ENCODE measurements around the gene MSH3. TPM values are rescaled to one million over a fixed set of nuclear protein-coding genes. Genes with fewer than 3 reads are reported as not detected.

Gene MSH3
- total and polyA plus RNA-seq, 2 of the 8 experiments (the other 6 are each of a cell fraction or from before 2014, with no cell fraction given) = 3.6 to 22.6 TPM

DNA sequence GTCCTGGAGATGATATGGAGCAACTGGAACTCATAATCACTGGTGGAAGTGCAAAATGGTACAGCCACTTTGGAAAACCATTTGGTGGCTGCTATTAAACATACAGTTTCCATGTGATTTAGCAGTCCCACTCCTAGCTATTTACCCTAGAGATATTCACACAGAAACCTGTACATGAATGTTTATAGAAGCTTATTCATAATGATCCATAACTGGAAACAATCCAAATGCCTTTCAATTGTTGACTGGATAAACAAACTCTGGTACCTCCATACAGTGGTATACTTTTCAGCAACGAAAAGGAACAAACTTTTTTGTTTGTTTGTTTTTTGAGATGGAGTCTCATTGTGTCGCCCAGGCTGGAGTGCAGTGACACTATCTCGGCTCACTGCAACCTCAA lies 258.0 kb downstream of the MSH3 start:
- Histone ChIP-seq H4K5ac (ENCODE audit: insufficient read length, low read depth, low read length) (no peak overlapping the region), H4K91ac (replicated peaks; ENCODE audit: insufficient read length, low read length) (no peak overlapping the region), H3K18ac (ENCODE audit: extremely low read depth, low read length) (no peak overlapping the region), H3K36me3 (ENCODE audit: control insufficient read depth in 2 of 4, insufficient read depth in 4 of 4, low read length in 3 of 4) (no peaks in the 10 kb centered on the region), H2BK120ac (replicated peaks; ENCODE audit: low read depth, low read length) (no peak overlapping the region), H2BK12ac (ENCODE audit: low read depth, low read length) (no peak overlapping the region), H3K4me3 (ENCODE audit: extremely low read depth in 1 of 4, insufficient read depth in 2 of 4, low read depth in 3 of 4, low read length in 4 of 4) (no peak overlapping the region), H3K9ac (replicated peaks in 1 of 4; ENCODE audit: extremely low read depth in 1 of 4, low read depth in 3 of 4, low read length in 3 of 4) (no peak overlapping the region), H3K4me1 (replicated peaks in 1 of 4; ENCODE audit: control insufficient read depth in 3 of 4, insufficient read depth in 4 of 4, low read length in 3 of 4) (no peaks in the 10 kb centered on the region), H2BK5ac (ENCODE audit: low read depth, low read length) (no peak overlapping the region), H3K79me1 (ENCODE audit: low read depth, low read length) (no peaks in the 10 kb centered on the region), H2AFZ (ENCODE audit: low read length) (no peak overlapping the region), H3K9me3 (ENCODE audit: insufficient read depth in 2 of 2, low read depth in 1 of 2, low read length in 1 of 2) (peaks cover 4 to 5% of the 10 kb centered on the region in 2 experiments; a peak in 1 of 4 replicates), H3K4me2 (ENCODE audit: insufficient read depth in 1 of 2, low read depth in 2 of 2, low read length in 2 of 2) (no peak overlapping the region), H3K27ac (ENCODE audit: low read depth, low read length) (no peak overlapping the region), H3K79me2 (ENCODE audit: control insufficient read depth in 1 of 2, insufficient read depth in 2 of 2, low read length in 2 of 2) (no peaks in the 10 kb centered on the region), H4K8ac (ENCODE audit: extremely low read depth, insufficient read depth, low read length) (no peak overlapping the region), H4K20me1 (replicated peaks in 1 of 2; ENCODE audit: control insufficient read depth in 1 of 2, insufficient read depth in 2 of 2, low read length in 2 of 2) (no peaks in the 10 kb centered on the region), H3K27me3 (replicated peaks in 1 of 4; ENCODE audit: control insufficient read depth in 3 of 4, extremely low read depth in 1 of 4, insufficient read depth in 3 of 4, low read length in 3 of 4) (no peaks in the 10 kb centered on the region), H2BK15ac (ENCODE audit: low read length) (no peak overlapping the region), H2BK20ac (ENCODE audit: low read length) (no peak overlapping the region), H2AK5ac (ENCODE audit: low read depth, low read length) (no peak overlapping the region), H3K23ac (ENCODE audit: insufficient read length) (no peak overlapping the region), H3K4ac (replicated peaks; ENCODE audit: insufficient read length, low read depth, low read length) (no peak overlapping the region), H3K23me2 (ENCODE audit: low read depth, low read length) (no peaks in the 10 kb centered on the region), H3K56ac (replicated peaks; ENCODE audit: insufficient read length, low read depth, low read length) (no peak overlapping the region), H3K14ac (ENCODE audit: insufficient read length) (no peak overlapping the region)
- DNase-seq (ENCODE audit: low read depth in 1 of 2, low spot score in 2 of 2) (no peak), FAIRE-seq (no peak)
- 94% methylated on average over 3 of the region's 3 CpGs; no CpG with 5 or more reads in 1 of the 2 experiments for WGBS, 2 experiments (ENCODE audit: extremely low coverage in 1 of 2, insufficient coverage in 1 of 2, insufficient read length in 1 of 2, insufficient replicate concordance in 2 of 2, low coverage in 1 of 2, low lambda C conversion rate in 2 of 2, missing lambda C conversion rate in 1 of 2)
- TF ChIP-seq SIRT6 (IDR thresholded peaks at IDR 0.05; ENCODE audit: low read length) (no peak), EZH2 (IDR thresholded peaks at IDR 0.05; ENCODE audit: low read depth, low read length, severe bottlenecking) (no peak), BACH1 (IDR thresholded peaks at IDR 0.05; ENCODE audit: low read length) (no peak), YY1 (IDR thresholded peaks at IDR 0.05; ENCODE audit: low read depth, low read length) (no peak), CREB1 (IDR thresholded peaks at IDR 0.05) (no peak), ASH2L (IDR thresholded peaks at IDR 0.05; ENCODE audit: low read length) (no peak), HDAC6 (IDR thresholded peaks at IDR 0.05; ENCODE audit: low read depth, low read length) (no peak), CBX8 (IDR thresholded peaks at IDR 0.05; ENCODE audit: borderline replicate concordance, low read depth, low read length) (no peak), TEAD4 (IDR thresholded peaks at IDR 0.05; ENCODE audit: low read depth, low read length) (no peak)
- ChIA-PET CTCF (ENCODE audit: partially characterized antibody) (no interaction called here), POLR2A (ENCODE audit: partially characterized antibody) (no interaction called here)

All from H1 (cell line).